Testis (tissue), 3 donors: ENCODE results near the gene IRX1. TPM values are rescaled to one million over a fixed set of nuclear protein-coding genes. Genes with fewer than 3 reads are reported as not detected.

Experiments used
- DNase-seq: peaks from one replicate; pipeline ENCODE4 v3.0.0-alpha.2; 2019
- H3K27ac ChIP-seq, 2 donors: fragments of 200-600 bp; sonication (generic); one replicate each; pipeline ENCODE4 v1.5.1; 2019
- H3K27me3 ChIP-seq: fragments of 200-600 bp; sonication (generic); one replicate; pipeline ENCODE4 v1.5.1; 2019
- H3K36me3 ChIP-seq: fragments of 200-600 bp; sonication (generic); one replicate; pipeline ENCODE4 v1.5.1; 2017; ENCODE audit warnings: low read depth; ENCODE audit errors: missing control alignments
- H3K4me1 ChIP-seq: fragments of 200-600 bp; sonication (generic); one replicate; pipeline ENCODE4 v1.5.1; 2019
- H3K4me3 ChIP-seq, 2 donors: fragments of 200-600 bp; sonication (generic); one replicate each; pipeline ENCODE4 v1.5.1; 2017 to 2019
- H3K9me3 ChIP-seq: fragments of 200-600 bp; sonication (generic); one replicate; pipeline ENCODE4 v1.5.1; 2017
- CTCF ChIP-seq, 3 experiments: fragments of 450-650 bp in 2 of 3; fragments of 200-600 bp in 1 of 3; sonication (generic) in 1 of 3; IDR thresholded peaks; one replicate each; pipeline ENCODE4 v1.5.1; 2016 to 2019; ENCODE audit warnings: antibody characterized with exemption in 3 of 3, mild to moderate bottlenecking in 2 of 3, moderate library complexity in 1 of 3
- POLR2A ChIP-seq: fragments of 450-650 bp; IDR thresholded peaks from one replicate; pipeline ENCODE4 v1.6.1; 2017; ENCODE audit warnings: antibody characterized with exemption, mild to moderate bottlenecking, moderate library complexity
- WGBS, 2 donors: methylation state at CpG; one replicate each; pipeline ENCODE4 v1.1.5; 2018; 5-methylcytosine and 5-hydroxymethylcytosine counted together
- intact Hi-C: fragments of 100-400 bp; cut with DNase I; formaldehyde crosslinking; loops from one replicate; pipeline ENCODE4 v1.15.1; 2023; ENCODE audit warnings: low total_unique reads
- polyA plus RNA-seq: library from polyadenylated mRNA; stranded (reverse); fragments of 350-450 nt; fragmentation: Illumina TruSeq; extraction: RNeasy Lipid Tissue Mini Kit (QIAGEN cat#74804); gene quantifications from one replicate; pipeline ENCODE4 v1.2.3, GENCODE V29; 2014; ENCODE audit warnings: low read depth, low replicate concordance; ENCODE audit not compliant: insufficient read depth
- total RNA-seq, 2 donors: library from RNA; depleted of rRNA; stranded (reverse); fragments of >200 nt; gene quantifications; one replicate each; pipeline ENCODE4 v1.2.3, GENCODE V29; 2016

IRX1 gene
- total and polyA plus RNA-seq, 3 donors from 2014 or later, result 0.17 to 0.47 (median 0.19) TPM

- Histone ChIP-seq H3K27me3 (no peaks in the 10 kb centered on the region), H3K27ac (no peak overlapping the region), H3K36me3 (no peaks in the 10 kb centered on the region), H3K4me1 (no peaks in the 10 kb centered on the region), H3K9me3 (no peaks in the 10 kb centered on the region), H3K4me3 (no peak overlapping the region)
- TF ChIP-seq POLR2A, result no peak
- TF ChIP-seq CTCF (IDR thresholded peaks at IDR 0.05), result no peak
- intact Hi-C loops, result no loop called here
- 74 to 85% methylated on average over 5 of the region's 5 CpGs for WGBS, 2 donors
- no peak for DNase-seq
These were observed 17.0 kb downstream of the IRX1 start for GRCh38 chr5:3612591-3613042.

GRCh38 chr5:3613726-3614125 lies 18.1 kb downstream of the IRX1 start:
- Histone ChIP-seq H3K36me3 (no peaks in the 10 kb centered on the region), H3K4me1 (no peaks in the 10 kb centered on the region), H3K9me3 (no peaks in the 10 kb centered on the region), H3K27ac (no peak overlapping the region), H3K27me3 (no peaks in the 10 kb centered on the region), H3K4me3 (no peak overlapping the region)
- WGBS, 2 donors, result 84 to 92% methylated on average over 3 to 10 of the region's 10 CpGs
- TF ChIP-seq POLR2A (no peak), CTCF (IDR thresholded peaks at IDR 0.05) (no peak)
- intact Hi-C loops, result no loop called here
- no peak for DNase-seq

GRCh38 chr5:3615217-3615616 lies 19.6 kb downstream of the IRX1 start:
- Histone ChIP-seq H3K27me3 (no peaks in the 10 kb centered on the region), H3K4me3 (no peak overlapping the region), H3K36me3 (no peaks in the 10 kb centered on the region), H3K27ac (no peak overlapping the region), H3K9me3 (no peaks in the 10 kb centered on the region), H3K4me1 (no peaks in the 10 kb centered on the region)
- TF ChIP-seq CTCF (IDR thresholded peaks at IDR 0.05) (no peak), POLR2A (no peak)
- no peak for DNase-seq
- intact Hi-C loops, result no loop called here
- WGBS, 2 donors, result 82 to 94% methylated on average over 2 of the region's 2 CpGs

GRCh38 chr5:3615829-3616228 lies 20.2 kb downstream of the IRX1 start:
- WGBS, 2 donors, result 89 to 91% methylated on average over 11 to 13 of the region's 13 CpGs
- intact Hi-C loops, result no loop called here
- TF ChIP-seq POLR2A, result no peak
- no peak for TF ChIP-seq CTCF (IDR thresholded peaks at IDR 0.05)
- DNase-seq, result no peak
- Histone ChIP-seq H3K4me1 (no peaks in the 10 kb centered on the region), H3K27ac (no peak overlapping the region), H3K9me3 (no peaks in the 10 kb centered on the region), H3K27me3 (no peaks in the 10 kb centered on the region), H3K4me3 (no peak overlapping the region), H3K36me3 (no peaks in the 10 kb centered on the region)

- intact Hi-C loops, result no loop called here
- H3K4me1 ChIP-seq, result no peaks in the 10 kb centered on the region
- H3K27me3 ChIP-seq, result no peaks in the 10 kb centered on the region
- no peak for DNase-seq
- no peaks in the 10 kb centered on the region for H3K9me3 ChIP-seq
- H3K27ac ChIP-seq, result no peak overlapping the region
- H3K4me3 ChIP-seq, result no peak overlapping the region
- no peaks in the 10 kb centered on the region for H3K36me3 ChIP-seq
- WGBS, 2 donors, result 79 to 84% methylated on average over 6 of the region's 6 CpGs
- TF ChIP-seq CTCF (IDR thresholded peaks at IDR 0.05) (no peak), POLR2A (no peak)
These were observed 23.9 kb downstream of the IRX1 start for GRCh38 chr5:3619579-3619978.
